Gastrocnemius medialis (tissue), 4 donors: Measurements from ENCODE around the gene CTDSPL. TPM values are rescaled to one million over a fixed set of nuclear protein-coding genes. Genes with fewer than 3 reads are reported as not detected.

Source experiments
- ATAC-seq, 2 donors: fragments of 150-250 bp; one replicate each; pipeline ENCODE4 v1.9.1; 2016
- DNase-seq, 2 donors: peaks; one replicate each; pipeline ENCODE4 v3.0.0-alpha.2; 2019
- H3K27ac ChIP-seq, 4 donors: fragments of 200-600 bp; sonication (generic); 1 replicate in 1 of 4; 2 replicates in 3 of 4; pipeline ENCODE4 v1.5.1; 2016 to 2018; ENCODE audit warnings: mild to moderate bottlenecking in 2 of 4, moderate library complexity in 1 of 4
- H3K27me3 ChIP-seq, 3 donors: fragments of 200-600 bp; sonication (generic) in 2 of 3; 1 replicate in 1 of 3; 2 replicates in 2 of 3; pipeline versions ENCODE4 v1.5.1 to v1.6.0; 2016 to 2019; ENCODE audit warnings: mild to moderate bottlenecking in 1 of 3, moderate library complexity in 1 of 3
- H3K36me3 ChIP-seq, 2 donors: fragments of 200-600 bp; sonication (generic) in 1 of 2; one replicate each; pipeline ENCODE4 v1.5.1; 2017 to 2018
- H3K4me1 ChIP-seq, 2 donors: fragments of 200-600 bp; sonication (generic) in 1 of 2; one replicate each; pipeline ENCODE4 v1.5.1; 2016 to 2017; ENCODE audit warnings: mild to moderate bottlenecking in 2 of 2
- H3K4me3 ChIP-seq, 4 donors: fragments of 200-600 bp; sonication (generic) in 3 of 4; 1 replicate in 1 of 4; 2 replicates in 3 of 4; pipeline ENCODE4 v1.5.1; 2016 to 2019; ENCODE audit warnings: mild to moderate bottlenecking in 2 of 4
- H3K9me3 ChIP-seq, 3 donors: fragments of 200-600 bp; sonication (generic) in 2 of 3; 1 replicate in 1 of 3; 2 replicates in 2 of 3; pipeline ENCODE4 v1.5.1; 2016 to 2019
- CTCF ChIP-seq, 5 experiments: fragments of 450-650 bp in 3 of 5; fragments of 200-600 bp in 2 of 5; sonication (generic) in 2 of 5; IDR thresholded peaks in 4 of 5; conservative IDR thresholded peaks in 1 of 5; 1 replicate in 4 of 5; 2 replicates in 1 of 5; pipeline ENCODE4 v1.5.1; 2016 to 2019; ENCODE audit warnings: antibody characterized with exemption in 5 of 5, mild to moderate bottlenecking in 3 of 5, moderate library complexity in 3 of 5
- POLR2A ChIP-seq, 2 donors: fragments of 450-650 bp; IDR thresholded peaks; one replicate each; pipeline ENCODE4 v1.6.1; 2017; ENCODE audit warnings: antibody characterized with exemption in 2 of 2, mild to moderate bottlenecking in 2 of 2, moderate library complexity in 2 of 2
- in situ Hi-C, 4 donors: fragments of 200-750 bp; cut with MboI; loops; one replicate each; pipeline versions ENCODE4 v1.15.0 to v1.8.0; 2017; ENCODE audit warnings: low sequenced_read_pairs in 4 of 4
- intact Hi-C: fragments of 100-400 bp; cut with DNase I; formaldehyde crosslinking; loops from one replicate; pipeline ENCODE4 v1.15.1; 2023; ENCODE audit warnings: low total_unique reads
- total RNA-seq, 4 donors: library from RNA; depleted of rRNA; stranded (reverse); fragments of >200 nt; gene quantifications; one replicate each; pipeline versions ENCODE4 v1.1.0 to v1.2.3, GENCODE V29; 2016

Gene CTDSPL
- total RNA-seq, 4 donors from 2014 or later = 12.1 to 23.1 (median 14.6) TPM

DNA sequence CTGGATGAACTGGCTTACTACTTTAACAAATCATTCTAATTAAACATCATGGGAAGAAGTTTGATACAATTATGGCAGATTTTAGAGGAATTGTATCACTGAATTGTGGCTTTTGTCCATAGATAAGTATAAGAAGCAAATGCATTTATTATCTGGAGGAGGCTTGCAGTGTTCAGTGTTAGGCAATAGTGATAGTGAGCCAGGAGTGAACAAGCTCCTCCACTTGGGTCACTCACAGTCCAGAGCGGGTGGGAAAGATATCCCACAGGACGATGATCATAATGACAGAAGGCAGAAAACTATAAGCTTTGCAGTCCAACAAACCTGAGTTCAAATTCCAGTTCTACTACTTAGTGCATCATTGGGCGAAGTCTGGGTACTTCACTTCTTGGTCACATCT lies 64.9 kb downstream of the CTDSPL start:
- no peaks in the 10 kb centered on the region for H3K36me3 ChIP-seq
- in situ Hi-C loops = no loop called here
- H3K27me3 ChIP-seq = no peaks in the 10 kb centered on the region
- DNase-seq = no peak
- no peaks in the 10 kb centered on the region for H3K9me3 ChIP-seq
- intact Hi-C loops = no loop called here
- peaks cover 16 to 17% of the 10 kb centered on the region in 2 donors for H3K4me1 ChIP-seq
- TF ChIP-seq CTCF (IDR thresholded peaks at IDR 0.05 in 4 of 5, conservative IDR thresholded peaks at IDR 0.05 in 1 of 5) = no peak
- no peak for TF ChIP-seq POLR2A (IDR thresholded peaks at IDR 0.05)
- H3K27ac ChIP-seq = no peak overlapping the region
- H3K4me3 ChIP-seq = no peak overlapping the region
- ATAC-seq = no peak

DNA sequence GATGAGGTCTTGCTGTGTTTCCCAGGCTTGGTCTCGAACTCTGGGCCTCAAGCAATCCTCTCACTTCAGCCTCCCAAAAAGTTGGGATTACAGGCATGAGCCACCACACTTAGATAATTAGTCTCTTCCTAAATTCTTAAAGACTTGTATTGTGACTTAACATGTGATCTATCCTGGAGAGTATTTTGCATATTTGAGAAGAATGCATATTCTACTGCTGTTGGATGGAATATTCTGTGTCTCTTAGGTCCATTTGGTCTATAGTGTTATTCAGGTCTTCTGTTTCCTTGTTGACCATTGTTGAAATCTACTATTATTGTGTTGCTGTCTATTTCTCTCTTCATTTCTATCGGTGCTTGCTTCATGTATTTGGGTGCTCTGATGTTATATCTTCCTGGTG lies 68.8 kb downstream of the CTDSPL start:
- Histone ChIP-seq H3K27me3 (no peaks in the 10 kb centered on the region), H3K9me3 (no peaks in the 10 kb centered on the region), H3K27ac (no peak overlapping the region), H3K4me3 (no peak overlapping the region), H3K36me3 (no peaks in the 10 kb centered on the region), H3K4me1 (peaks cover 3 to 5% of the 10 kb centered on the region in 2 donors)
- in situ Hi-C loops = no loop called here
- intact Hi-C loops = no loop called here
- no peak for DNase-seq
- ATAC-seq = no peak
- TF ChIP-seq POLR2A (IDR thresholded peaks at IDR 0.05) = no peak
- TF ChIP-seq CTCF (IDR thresholded peaks at IDR 0.05 in 4 of 5, conservative IDR thresholded peaks at IDR 0.05 in 1 of 5) = no peak

DNA sequence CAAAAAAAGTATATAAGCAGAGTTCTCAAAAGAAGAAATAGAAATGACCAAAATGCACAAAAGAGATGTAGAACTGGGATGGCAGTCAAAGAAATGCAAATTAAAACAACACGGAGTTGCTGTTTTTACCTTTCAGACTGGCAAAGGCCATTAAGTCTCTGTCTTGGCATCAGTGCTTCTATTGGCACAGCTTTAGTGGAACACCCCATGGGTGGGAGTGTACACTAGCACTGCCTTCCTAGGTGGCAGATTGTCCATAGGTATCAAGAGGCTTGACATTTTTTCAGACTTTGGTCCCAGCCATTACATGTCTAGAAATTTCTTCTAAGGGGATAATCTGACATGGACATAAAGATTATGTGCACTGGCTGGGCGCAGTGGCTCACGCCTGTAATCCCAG lies 70.8 kb downstream of the CTDSPL start:
- no peaks in the 10 kb centered on the region for H3K36me3 ChIP-seq
- H3K9me3 ChIP-seq = no peaks in the 10 kb centered on the region
- no peak for TF ChIP-seq POLR2A (IDR thresholded peaks at IDR 0.05)
- TF ChIP-seq CTCF (IDR thresholded peaks at IDR 0.05 in 4 of 5, conservative IDR thresholded peaks at IDR 0.05 in 1 of 5) = no peak
- no peak overlapping the region for H3K27ac ChIP-seq
- H3K4me1 ChIP-seq = peaks cover 10 to 19% of the 10 kb centered on the region in 2 donors
- DNase-seq (no peak), ATAC-seq (no peak)
- in situ Hi-C loops (no loop called here), intact Hi-C loops (no loop called here)
- H3K27me3 ChIP-seq = no peaks in the 10 kb centered on the region
- H3K4me3 ChIP-seq = no peak overlapping the region

GRCh38 chr3:37934631-37935289 lies 73.1 kb downstream of the CTDSPL start:
- ATAC-seq = no peak
- no peak for DNase-seq
- Histone ChIP-seq H3K4me3 (no peak overlapping the region), H3K27ac (peak overlapping the region in 2 of 4 donors; percentile 38), H3K27me3 (no peaks in the 10 kb centered on the region), H3K9me3 (no peaks in the 10 kb centered on the region), H3K4me1 (peaks cover 12 to 19% of the 10 kb centered on the region in 2 donors), H3K36me3 (no peaks in the 10 kb centered on the region)
- no peak for TF ChIP-seq POLR2A (IDR thresholded peaks at IDR 0.05)
- no peak for TF ChIP-seq CTCF (IDR thresholded peaks at IDR 0.05 in 4 of 5, conservative IDR thresholded peaks at IDR 0.05 in 1 of 5)
- in situ Hi-C loops (no loop called here), intact Hi-C loops (no loop called here)

GRCh38 chr3:37935290-37935668 lies 73.6 kb downstream of the CTDSPL start:
- Histone ChIP-seq H3K27ac (peak overlapping the region in 3 of 4 donors; percentile 1 to 38 (median 38)), H3K4me3 (no peak overlapping the region), H3K4me1 (peaks cover 15 to 19% of the 10 kb centered on the region in 2 donors), H3K9me3 (no peaks in the 10 kb centered on the region), H3K27me3 (no peaks in the 10 kb centered on the region), H3K36me3 (no peaks in the 10 kb centered on the region)
- in situ Hi-C loops (no loop called here), intact Hi-C loops (no loop called here)
- ATAC-seq (no peak), DNase-seq (no peak)
- no peak for TF ChIP-seq POLR2A (IDR thresholded peaks at IDR 0.05)
- no peak for TF ChIP-seq CTCF (IDR thresholded peaks at IDR 0.05 in 4 of 5, conservative IDR thresholded peaks at IDR 0.05 in 1 of 5)
